IPS-NIHi7 (cell line): Measurements from ENCODE around the gene DNAH8.

Experiments used
- DNase-seq: peaks from one replicate; pipeline ENCODE4 v3.0.0; 2012; ENCODE audit warnings: mixed read lengths; ENCODE audit errors: extremely low spot score

The DNAH8 gene

DNA sequence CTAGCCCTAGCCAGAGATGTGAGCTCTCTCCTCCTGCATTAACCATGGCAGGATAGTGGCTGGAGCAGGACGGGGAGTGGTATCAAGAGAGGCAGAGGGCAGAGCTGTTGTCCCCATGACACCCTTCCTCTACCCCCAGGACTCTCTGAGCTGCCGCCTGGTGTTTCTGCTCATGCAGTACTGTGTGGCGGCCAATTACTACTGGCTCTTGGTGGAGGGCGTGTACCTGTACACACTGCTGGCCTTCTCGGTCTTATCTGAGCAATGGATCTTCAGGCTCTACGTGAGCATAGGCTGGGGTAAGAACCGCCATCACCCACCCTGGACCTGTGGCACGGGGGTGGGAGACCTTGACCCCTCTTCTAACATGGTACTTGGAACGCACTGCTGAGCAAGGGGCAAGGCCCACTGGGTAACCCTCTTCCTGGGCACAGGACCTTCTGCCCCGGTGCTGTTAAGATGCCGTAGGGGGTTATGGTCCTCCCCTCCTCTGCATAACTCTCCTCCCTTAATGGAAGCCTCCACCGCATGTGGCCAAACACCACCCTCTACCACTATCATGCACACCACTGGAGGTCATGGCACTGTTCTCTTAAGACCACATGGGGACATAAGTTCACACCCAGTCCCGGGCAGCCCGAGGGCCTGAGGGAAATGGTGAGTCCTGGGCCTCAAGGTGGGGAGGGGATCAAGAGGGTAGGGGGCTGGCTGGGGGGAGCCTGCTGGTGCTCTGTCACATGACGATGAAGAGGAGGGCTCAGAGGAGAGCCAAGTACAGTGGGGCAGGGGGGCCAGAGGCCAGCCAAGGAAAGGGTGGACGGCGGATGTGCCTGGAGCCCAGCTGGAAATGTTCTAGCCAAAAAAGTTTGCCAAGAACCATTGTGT lies 358.6 kb downstream of the DNAH8 start:
- no peak for DNase-seq

DNA sequence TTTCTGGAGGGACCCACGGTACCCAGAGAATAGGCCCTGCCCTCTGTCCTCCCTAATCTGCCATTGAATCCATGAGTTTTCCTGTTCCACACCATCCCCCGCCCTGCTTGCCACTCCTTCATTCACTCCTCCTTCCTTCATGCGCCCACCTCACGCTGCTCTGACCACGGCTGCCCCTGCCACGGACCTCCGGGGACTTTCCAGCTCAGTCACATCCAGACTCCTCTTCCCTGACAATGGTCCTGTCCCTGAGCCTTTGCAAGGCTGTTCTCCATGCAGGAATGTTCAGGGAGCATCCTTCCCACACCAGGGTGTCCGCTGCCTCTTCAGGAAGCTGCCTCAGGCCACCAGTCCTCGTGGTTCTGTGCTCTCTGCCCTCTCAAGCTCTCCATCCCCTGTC lies 359.4 kb downstream of the DNAH8 start:
- DNase-seq = no peak

DNA sequence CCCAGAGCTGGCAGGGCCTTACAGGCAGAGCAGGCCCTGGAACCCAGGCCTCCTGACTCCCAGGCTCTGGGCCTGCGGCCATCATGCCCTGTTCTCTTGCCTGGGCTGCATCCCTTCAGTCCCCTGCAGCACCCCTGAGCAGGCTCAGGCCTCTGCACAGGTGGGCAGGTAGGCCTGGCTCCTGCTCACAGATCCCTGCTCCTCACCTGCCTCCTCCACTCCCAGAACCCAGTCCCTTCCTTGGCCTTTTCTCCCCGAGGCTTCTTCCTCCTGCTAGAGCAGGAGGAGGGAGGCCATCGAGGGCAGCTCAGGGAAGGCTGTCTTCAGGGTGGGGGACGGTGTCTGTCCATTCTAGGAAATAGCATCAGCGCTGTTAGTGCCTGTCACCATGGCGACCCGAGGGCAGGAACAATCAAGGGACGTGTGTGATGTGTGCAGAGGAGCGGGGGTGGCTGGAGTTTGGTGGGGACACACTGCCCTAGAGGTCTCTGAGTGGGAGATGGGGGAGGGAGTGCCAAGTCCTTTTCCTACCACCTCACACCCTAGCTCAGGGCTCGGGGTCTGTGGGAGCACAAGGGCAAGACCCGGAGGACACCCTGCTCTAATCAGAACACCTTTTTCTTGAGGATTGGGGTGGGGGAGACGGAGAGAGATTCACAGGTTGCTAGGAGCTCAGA lies 360.0 kb downstream of the DNAH8 start:
- no peak for DNase-seq

DNA sequence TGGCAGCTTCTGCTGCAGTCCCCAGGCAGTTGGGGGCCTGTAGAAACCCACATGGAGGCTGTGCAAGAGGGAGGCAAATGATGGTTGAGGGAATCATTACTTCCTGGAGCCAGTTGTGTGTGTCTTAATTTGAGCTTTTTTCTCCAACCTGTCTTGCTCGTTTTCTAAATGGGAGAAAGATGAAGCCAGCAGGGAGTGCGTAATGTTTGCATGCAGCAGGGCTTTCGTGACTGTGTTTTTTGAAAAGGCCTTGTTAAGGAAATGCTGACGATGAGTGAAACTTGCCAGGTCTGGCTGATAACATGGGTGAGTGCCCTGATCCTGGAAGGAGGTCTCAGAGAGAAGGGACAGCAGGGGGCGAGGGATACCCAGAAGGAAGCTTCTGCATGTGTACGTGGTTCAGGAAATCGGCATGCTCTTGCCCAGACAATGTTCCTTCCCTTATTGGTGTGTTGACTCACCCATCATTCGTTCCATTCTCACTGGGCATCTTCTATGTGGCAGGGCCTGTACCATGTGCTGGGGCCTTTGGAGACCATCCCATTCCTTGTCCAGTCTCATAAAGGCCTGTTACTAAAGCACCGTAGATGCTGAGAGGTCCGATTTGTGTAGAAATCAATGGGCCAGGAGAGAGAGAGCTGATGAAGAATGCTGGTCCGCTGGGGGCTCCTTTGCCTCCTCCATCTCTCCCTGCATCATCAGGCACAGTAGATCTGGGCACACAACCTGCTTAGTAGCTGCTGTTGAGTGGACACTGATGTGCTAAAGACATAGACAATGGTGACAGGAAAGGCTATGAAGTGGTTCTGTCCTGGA lies 360.9 kb downstream of the DNAH8 start:
- DNase-seq = no peak

DNA sequence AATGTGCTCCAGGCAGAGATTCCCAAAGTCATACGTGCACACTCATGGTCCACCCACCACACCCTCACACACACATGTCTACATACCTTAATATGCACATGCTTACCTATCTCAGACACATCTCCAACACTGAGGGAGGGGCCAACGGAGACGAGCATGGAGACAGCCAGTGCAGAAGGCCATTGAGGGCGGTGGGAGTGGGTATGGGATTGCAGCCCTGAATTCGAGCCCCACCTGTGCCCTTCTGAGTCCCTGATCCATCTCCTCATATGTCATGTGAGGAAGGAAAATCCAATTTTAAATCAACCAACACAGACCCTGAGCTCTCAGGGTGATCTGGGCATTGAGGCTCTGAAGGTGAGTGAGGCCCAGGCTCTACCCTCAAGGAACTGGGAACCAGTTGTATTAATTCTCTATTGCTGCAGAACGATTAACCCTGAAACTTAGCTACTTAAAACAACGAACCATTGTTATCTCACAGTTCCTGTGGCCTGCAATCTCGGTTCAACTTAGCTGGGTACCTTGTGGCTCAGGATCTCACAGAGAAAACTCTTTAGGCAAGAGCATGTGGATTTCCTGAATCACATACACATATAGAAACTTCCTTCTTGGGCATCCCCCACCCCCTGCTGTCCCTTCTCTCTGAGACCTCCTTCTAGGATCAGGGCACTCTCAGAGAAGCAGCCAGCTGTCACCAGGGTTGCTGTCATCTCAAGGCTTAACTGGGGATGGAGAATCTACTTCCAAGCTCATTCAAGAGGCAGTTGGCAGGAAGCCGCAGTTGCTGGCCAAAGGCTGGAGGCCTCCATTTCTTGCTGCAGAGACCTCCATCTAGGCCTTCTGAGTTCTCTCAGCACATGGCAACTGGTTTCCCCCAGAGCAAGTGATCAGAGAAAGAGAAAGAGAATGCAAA lies 361.8 kb downstream of the DNAH8 start:
- DNase-seq = no peak

DNA sequence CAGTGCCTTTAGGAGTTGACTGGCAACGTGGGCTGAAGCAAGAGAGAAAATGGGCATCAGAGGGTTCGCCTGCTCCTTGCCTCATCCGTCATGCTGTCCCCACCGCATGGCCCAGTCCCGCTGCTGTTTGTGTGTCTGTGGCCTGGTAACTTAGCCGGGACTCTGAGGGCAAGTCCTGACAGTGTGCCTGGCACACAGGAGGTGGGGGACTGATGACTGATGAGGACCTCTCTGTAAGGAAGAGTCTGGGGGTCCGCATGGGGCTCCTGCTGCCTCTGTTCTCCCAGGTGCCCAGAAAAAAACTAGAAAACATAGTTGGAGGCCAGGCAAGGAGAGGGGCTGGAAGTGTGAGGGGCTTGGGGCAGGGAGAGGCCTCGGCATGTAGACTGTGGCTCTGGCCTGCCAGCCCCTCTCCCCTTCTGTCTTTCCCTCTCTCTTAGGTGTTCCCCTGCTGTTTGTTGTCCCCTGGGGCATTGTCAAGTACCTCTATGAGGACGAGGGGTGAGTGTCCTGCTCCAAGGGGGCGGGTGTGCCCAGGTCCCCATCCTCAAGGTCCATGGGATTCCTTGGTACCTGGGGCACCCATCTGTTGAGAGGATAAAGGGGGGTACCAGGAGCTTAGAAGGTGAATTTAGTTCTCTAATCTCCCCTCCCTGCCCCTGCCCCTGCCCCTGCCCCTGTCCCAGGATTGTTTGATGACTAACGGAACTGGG lies 362.9 kb downstream of the DNAH8 start:
- DNase-seq = no peak

DNA sequence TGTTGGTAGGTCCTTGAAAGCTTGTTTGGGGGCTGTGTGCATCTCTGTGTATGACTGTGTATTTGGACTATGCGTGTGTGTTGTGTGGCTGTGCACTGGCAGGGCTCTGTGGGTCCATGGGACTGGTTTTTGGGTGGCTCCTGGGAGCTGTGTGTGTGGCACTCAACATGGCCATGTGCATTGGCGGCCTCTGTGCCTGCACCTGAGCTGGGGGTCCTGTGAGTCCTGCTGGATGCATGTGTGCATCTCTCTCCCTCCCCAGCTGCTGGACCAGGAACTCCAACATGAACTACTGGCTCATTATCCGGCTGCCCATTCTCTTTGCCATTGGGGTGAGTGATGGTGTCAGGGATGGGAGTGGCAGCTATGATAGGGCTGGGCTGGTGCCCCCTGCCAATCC lies 363.6 kb downstream of the DNAH8 start:
- no peak for DNase-seq

DNA sequence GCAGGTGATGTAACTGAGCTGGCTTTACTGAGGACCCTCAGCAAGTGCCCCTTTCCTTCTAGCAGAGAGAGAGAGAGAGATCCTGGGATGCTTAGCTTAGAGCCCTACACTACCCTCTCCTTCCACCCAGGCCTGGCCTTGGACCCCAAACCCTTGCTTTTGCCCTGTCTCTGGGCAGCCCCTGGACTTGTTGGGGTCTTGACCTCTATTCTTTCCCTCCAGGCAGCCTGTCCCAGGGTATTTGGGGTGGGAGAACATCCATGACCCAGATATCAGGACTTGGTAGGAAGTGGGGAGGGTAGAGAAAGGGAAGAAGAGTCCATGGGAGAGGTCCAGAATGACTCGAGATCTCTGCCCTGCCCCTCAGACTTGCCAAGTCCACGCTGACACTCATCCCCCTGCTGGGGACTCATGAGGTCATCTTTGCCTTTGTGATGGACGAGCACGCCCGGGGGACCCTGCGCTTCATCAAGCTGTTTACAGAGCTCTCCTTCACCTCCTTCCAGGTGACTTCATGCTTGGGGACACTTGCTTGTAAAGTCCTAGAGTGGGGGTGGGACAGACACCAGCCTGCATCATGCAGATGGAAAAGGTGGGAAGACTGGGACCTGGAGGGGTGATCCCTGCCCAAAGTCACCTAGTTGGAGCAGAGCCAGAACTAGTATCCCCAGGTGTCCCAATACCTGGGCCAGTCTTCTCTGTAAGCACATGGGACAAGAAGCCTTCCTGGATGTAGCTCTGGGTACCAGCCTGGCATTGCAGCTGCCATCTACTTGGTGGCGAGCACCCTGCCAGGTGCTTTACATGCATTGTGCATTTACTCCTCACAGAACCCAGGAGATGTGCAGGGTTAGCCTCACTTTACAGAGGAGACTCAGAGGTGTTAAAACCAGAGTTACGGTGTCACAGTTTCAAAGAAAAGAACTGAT lies 364.4 kb downstream of the DNAH8 start:
- no peak for DNase-seq
